Testis (tissue), 3 donors: ENCODE measurements around the gene CDC42BPB. TPM values are rescaled to one million over a fixed set of nuclear protein-coding genes. Genes with fewer than 3 reads are reported as not detected.

Experiments used
- DNase-seq: peaks from one replicate; pipeline ENCODE4 v3.0.0-alpha.2; 2019
- H3K27ac ChIP-seq, 2 donors: fragments of 200-600 bp; sonication (generic); one replicate each; pipeline ENCODE4 v1.5.1; 2019
- H3K27me3 ChIP-seq: fragments of 200-600 bp; sonication (generic); one replicate; pipeline ENCODE4 v1.5.1; 2019
- H3K36me3 ChIP-seq: fragments of 200-600 bp; sonication (generic); one replicate; pipeline ENCODE4 v1.5.1; 2017; ENCODE audit warnings: low read depth; ENCODE audit errors: missing control alignments
- H3K4me1 ChIP-seq: fragments of 200-600 bp; sonication (generic); one replicate; pipeline ENCODE4 v1.5.1; 2019
- H3K4me3 ChIP-seq, 2 donors: fragments of 200-600 bp; sonication (generic); one replicate each; pipeline ENCODE4 v1.5.1; 2017 to 2019
- H3K9me3 ChIP-seq: fragments of 200-600 bp; sonication (generic); one replicate; pipeline ENCODE4 v1.5.1; 2017
- POLR2A ChIP-seq: fragments of 450-650 bp; IDR thresholded peaks from one replicate; pipeline ENCODE4 v1.6.1; 2017; ENCODE audit warnings: antibody characterized with exemption, mild to moderate bottlenecking, moderate library complexity
- WGBS, 2 donors: methylation state at CpG; one replicate each; pipeline ENCODE4 v1.1.5; 2018; 5-methylcytosine and 5-hydroxymethylcytosine counted together
- intact Hi-C: fragments of 100-400 bp; cut with DNase I; formaldehyde crosslinking; loops from one replicate; pipeline ENCODE4 v1.15.1; 2023; ENCODE audit warnings: low total_unique reads
- polyA plus RNA-seq: library from polyadenylated mRNA; stranded (reverse); fragments of 350-450 nt; fragmentation: Illumina TruSeq; extraction: RNeasy Lipid Tissue Mini Kit (QIAGEN cat#74804); gene quantifications from one replicate; pipeline ENCODE4 v1.2.3, GENCODE V29; 2014; ENCODE audit warnings: low read depth, low replicate concordance; ENCODE audit not compliant: insufficient read depth
- total RNA-seq, 2 donors: library from RNA; depleted of rRNA; stranded (reverse); fragments of >200 nt; gene quantifications; one replicate each; pipeline ENCODE4 v1.2.3, GENCODE V29; 2016
- TF ChIP-seq, protein P1 (sequence below), 3 experiments: fragments of 450-650 bp in 2 of 3; fragments of 200-600 bp in 1 of 3; sonication (generic) in 1 of 3; IDR thresholded peaks; one replicate each; pipeline ENCODE4 v1.5.1; 2016 to 2019; ENCODE audit warnings: antibody characterized with exemption in 3 of 3, mild to moderate bottlenecking in 2 of 3, moderate library complexity in 1 of 3

Gene CDC42BPB
- total and polyA plus RNA-seq, 3 donors from 2014 or later: 90.3 to 216 (median 201) TPM

GRCh38 chr14:103097244-103097993 lies 40.1 kb upstream of the CDC42BPB start:
- Histone ChIP-seq H3K27me3 (no peaks in the 10 kb centered on the region), H3K27ac (no peak overlapping the region), H3K9me3 (no peaks in the 10 kb centered on the region), H3K36me3 (no peaks in the 10 kb centered on the region), H3K4me3 (no peak overlapping the region), H3K4me1 (peaks cover 14% of the 10 kb centered on the region)
- no peak for TF ChIP-seq POLR2A
- TF ChIP-seq, protein P1, sequence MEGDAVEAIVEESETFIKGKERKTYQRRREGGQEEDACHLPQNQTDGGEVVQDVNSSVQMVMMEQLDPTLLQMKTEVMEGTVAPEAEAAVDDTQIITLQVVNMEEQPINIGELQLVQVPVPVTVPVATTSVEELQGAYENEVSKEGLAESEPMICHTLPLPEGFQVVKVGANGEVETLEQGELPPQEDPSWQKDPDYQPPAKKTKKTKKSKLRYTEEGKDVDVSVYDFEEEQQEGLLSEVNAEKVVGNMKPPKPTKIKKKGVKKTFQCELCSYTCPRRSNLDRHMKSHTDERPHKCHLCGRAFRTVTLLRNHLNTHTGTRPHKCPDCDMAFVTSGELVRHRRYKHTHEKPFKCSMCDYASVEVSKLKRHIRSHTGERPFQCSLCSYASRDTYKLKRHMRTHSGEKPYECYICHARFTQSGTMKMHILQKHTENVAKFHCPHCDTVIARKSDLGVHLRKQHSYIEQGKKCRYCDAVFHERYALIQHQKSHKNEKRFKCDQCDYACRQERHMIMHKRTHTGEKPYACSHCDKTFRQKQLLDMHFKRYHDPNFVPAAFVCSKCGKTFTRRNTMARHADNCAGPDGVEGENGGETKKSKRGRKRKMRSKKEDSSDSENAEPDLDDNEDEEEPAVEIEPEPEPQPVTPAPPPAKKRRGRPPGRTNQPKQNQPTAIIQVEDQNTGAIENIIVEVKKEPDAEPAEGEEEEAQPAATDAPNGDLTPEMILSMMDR (IDR thresholded peaks at IDR 0.05): no peak
- intact Hi-C loops: no loop called here
- DNase-seq: no peak
- WGBS, 2 donors: 82 to 88% methylated on average over 25 to 26 of the region's 26 CpGs

GRCh38 chr14:103096387-103096786 lies 39.0 kb upstream of the CDC42BPB start:
- 89 to 95% methylated on average over 4 of the region's 4 CpGs for WGBS, 2 donors

GRCh38 chr14:103095210-103095778 lies 37.9 kb upstream of the CDC42BPB start:
- 92 to 94% methylated on average over 11 of the region's 11 CpGs for WGBS, 2 donors
- Histone ChIP-seq H3K27ac (no peak overlapping the region), H3K27me3 (no peaks in the 10 kb centered on the region), H3K36me3 (no peaks in the 10 kb centered on the region), H3K4me3 (no peak overlapping the region), H3K4me1 (peaks cover 12% of the 10 kb centered on the region), H3K9me3 (no peaks in the 10 kb centered on the region)
- intact Hi-C loops: no loop called here
- no peak for DNase-seq
- no peak for TF ChIP-seq POLR2A
- TF ChIP-seq, protein P1 (IDR thresholded peaks at IDR 0.05): no peak

More at GRCh38 chr14:103096387-103096786, 39.0 kb upstream of the CDC42BPB start:
- DNase-seq: no peak
- intact Hi-C loops: no loop called here
- H3K4me3 ChIP-seq: no peak overlapping the region
- H3K9me3 ChIP-seq: no peaks in the 10 kb centered on the region
- H3K4me1 ChIP-seq: peaks cover 14% of the 10 kb centered on the region
- no peaks in the 10 kb centered on the region for H3K27me3 ChIP-seq
- H3K36me3 ChIP-seq: no peaks in the 10 kb centered on the region
- TF ChIP-seq, protein P1 (IDR thresholded peaks at IDR 0.05): no peak
- no peak for TF ChIP-seq POLR2A
- H3K27ac ChIP-seq: no peak overlapping the region

GRCh38 chr14:103094406-103095209 lies 37.3 kb upstream of the CDC42BPB start, which contains the start of gene EXOC3L4:
Gene EXOC3L4 (plus strand): TSS chr14:103094725. CDS start chr14:103100220, 5,495 bp downstream.
- 57 to 76% methylated on average over 12 to 23 of the region's 23 CpGs for WGBS, 2 donors
- peak within 1 kb of the TSS; percentile 60 to 77 for H3K27ac ChIP-seq
- H3K36me3 ChIP-seq: no peaks in the 10 kb centered on the region
- peaks cover 7% of the 10 kb centered on the region for H3K4me1 ChIP-seq
- no peak for DNase-seq
- TF ChIP-seq, protein P1 (IDR thresholded peaks at IDR 0.05): no peak
- TF ChIP-seq POLR2A: no peak
- no peaks in the 10 kb centered on the region for H3K9me3 ChIP-seq
- H3K27me3 ChIP-seq: no peaks in the 10 kb centered on the region
- intact Hi-C loops: no loop called here
- H3K4me3 ChIP-seq: no peak within 1 kb of the TSS
